A673 (cell line): Measurements from ENCODE around the gene MVK. TPM values are rescaled to one million over a fixed set of nuclear protein-coding genes. Genes with fewer than 3 reads are reported as not detected.

Experiments used
- BruUV-seq: library from RNA; stranded (reverse); fragments of 400-500 nt; replicated peaks from 2 replicates; lab custom pipeline; 2021; lab: Mats Ljungman, UMichigan
- CTCF ChIA-PET: fragments of 300-600 bp; sonication (Branson Sonifier 250); formaldehyde crosslinking; loops from one replicate; lab custom pipeline; 2022; ENCODE audit warnings: antibody characterized with exemption; lab: Charles Lee
- POLR2A ChIA-PET: fragments of 300-600 bp; sonication (Branson Sonifier 250); formaldehyde crosslinking; loops from one replicate; lab custom pipeline; 2022; ENCODE audit warnings: antibody characterized with exemption; ENCODE audit not compliant: low non-redundant PET; lab: Charles Lee
- DNase-seq: peaks from one replicate; pipeline ENCODE4 v3.0.0-alpha.2; 2015; ENCODE audit warnings: low spot score
- H3K27ac ChIP-seq: fragments of 200-600 bp; sonication (generic); 2 replicates; pipeline ENCODE4 v1.5.1; 2016; ENCODE audit warnings: mixed run types, low read depth, mild to moderate bottlenecking, mixed read lengths, antibody characterized with exemption, low read length; ENCODE audit not compliant: poor library complexity, severe bottlenecking
- H3K27me3 ChIP-seq: fragments of 200-600 bp; sonication (generic); replicated peaks from 2 replicates; pipeline ENCODE4 v1.6.1; 2017; ENCODE audit warnings: mixed run types, low read depth, mild to moderate bottlenecking, mixed read lengths, antibody characterized with exemption, low read length; ENCODE audit not compliant: insufficient read depth, poor library complexity
- H3K36me3 ChIP-seq: fragments of 200-600 bp; sonication (generic); 2 replicates; pipeline ENCODE4 v1.6.1; 2016; ENCODE audit warnings: mixed run types, mild to moderate bottlenecking, mixed read lengths, antibody characterized with exemption, low read length; ENCODE audit not compliant: insufficient read depth, poor library complexity, severe bottlenecking
- H3K4me1 ChIP-seq: fragments of 200-600 bp; sonication (generic); 2 replicates; pipeline ENCODE4 v1.6.1; 2017; ENCODE audit warnings: mixed run types, mild to moderate bottlenecking, mixed read lengths, antibody characterized with exemption, low read length; ENCODE audit not compliant: insufficient read depth, poor library complexity, severe bottlenecking
- H3K4me3 ChIP-seq: fragments of 200-600 bp; sonication (generic); 2 replicates; pipeline ENCODE4 v1.5.1; 2016; ENCODE audit warnings: low read depth, mixed run types, mild to moderate bottlenecking, mixed read lengths, low read length; ENCODE audit not compliant: poor library complexity, severe bottlenecking
- H3K9me3 ChIP-seq: fragments of 200-600 bp; sonication (generic); 2 replicates; pipeline ENCODE4 v1.6.1; 2016; ENCODE audit warnings: mixed run types, low read depth, mild to moderate bottlenecking, mixed read lengths, antibody characterized with exemption, low read length; ENCODE audit not compliant: poor library complexity, severe bottlenecking
- EZH2 ChIP-seq: fragments of 200-600 bp; sonication (generic); IDR thresholded peaks from 2 replicates; pipeline ENCODE4 v1.6.1; 2017; ENCODE audit warnings: borderline replicate concordance, low read depth, mild to moderate bottlenecking, mixed read lengths, antibody characterized with exemption, low read length; ENCODE audit not compliant: poor library complexity, severe bottlenecking
- intact Hi-C: fragments of 100-400 bp; cut with micrococcal nuclease; formaldehyde crosslinking; loops from one replicate; pipeline ENCODE4 v1.10.0; 2022; ENCODE audit not compliant: unreplicated experiment
- total RNA-seq: library from RNA; stranded (reverse); gene quantifications from 2 replicates; pipeline ENCODE4 v1.2.3, GENCODE V29; 2021
- TF ChIP-seq, protein P1 (sequence below): fragments of 300-800, 200-600 bp; sonication (generic); conservative IDR thresholded peaks from 2 replicates; pipeline ENCODE4 v1.5.1; 2017; ENCODE audit warnings: low read depth, mild to moderate bottlenecking, antibody characterized with exemption, low read length, moderate library complexity, mixed read lengths

Gene MVK
- total RNA-seq, 1 experiment from 2014 or later: 56.0 TPM

DNA sequence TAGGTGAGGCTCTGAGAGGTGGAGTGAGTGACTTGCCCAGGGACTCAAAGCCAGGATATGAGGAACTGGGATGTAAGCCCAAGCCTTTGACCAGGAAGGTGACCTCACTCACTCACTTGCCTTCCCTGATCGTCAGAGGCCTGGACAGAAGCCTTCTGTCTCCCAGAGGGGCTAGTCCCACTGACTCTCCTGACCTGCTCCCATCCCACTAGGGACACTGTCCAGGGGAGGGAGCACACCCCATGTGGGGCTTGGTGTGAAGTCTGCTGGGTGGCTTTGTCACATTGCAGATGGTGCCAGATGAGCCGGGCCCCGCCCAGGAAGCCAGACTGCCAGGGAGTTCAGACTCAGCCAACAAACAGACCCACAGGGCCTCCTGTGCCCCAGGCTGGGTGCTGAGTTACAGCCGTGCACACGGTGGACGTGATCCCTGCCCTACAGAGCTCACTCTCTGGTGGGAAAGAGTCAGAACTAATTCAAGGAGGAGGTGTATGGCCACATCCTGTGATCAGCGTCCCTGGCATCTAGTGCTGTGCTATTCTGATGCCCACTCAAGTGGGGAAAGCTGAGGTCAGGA lies 28.6 kb upstream of the MVK start:
- Histone ChIP-seq H3K36me3 (no peaks in the 10 kb centered on the region), H3K4me1 (no peaks in the 10 kb centered on the region), H3K4me3 (no peak overlapping the region), H3K9me3 (no peaks in the 10 kb centered on the region), H3K27me3 (peaks cover 9% of the 10 kb centered on the region), H3K27ac (no peak overlapping the region)
- no peak for TF ChIP-seq EZH2
- TF ChIP-seq, protein P1, sequence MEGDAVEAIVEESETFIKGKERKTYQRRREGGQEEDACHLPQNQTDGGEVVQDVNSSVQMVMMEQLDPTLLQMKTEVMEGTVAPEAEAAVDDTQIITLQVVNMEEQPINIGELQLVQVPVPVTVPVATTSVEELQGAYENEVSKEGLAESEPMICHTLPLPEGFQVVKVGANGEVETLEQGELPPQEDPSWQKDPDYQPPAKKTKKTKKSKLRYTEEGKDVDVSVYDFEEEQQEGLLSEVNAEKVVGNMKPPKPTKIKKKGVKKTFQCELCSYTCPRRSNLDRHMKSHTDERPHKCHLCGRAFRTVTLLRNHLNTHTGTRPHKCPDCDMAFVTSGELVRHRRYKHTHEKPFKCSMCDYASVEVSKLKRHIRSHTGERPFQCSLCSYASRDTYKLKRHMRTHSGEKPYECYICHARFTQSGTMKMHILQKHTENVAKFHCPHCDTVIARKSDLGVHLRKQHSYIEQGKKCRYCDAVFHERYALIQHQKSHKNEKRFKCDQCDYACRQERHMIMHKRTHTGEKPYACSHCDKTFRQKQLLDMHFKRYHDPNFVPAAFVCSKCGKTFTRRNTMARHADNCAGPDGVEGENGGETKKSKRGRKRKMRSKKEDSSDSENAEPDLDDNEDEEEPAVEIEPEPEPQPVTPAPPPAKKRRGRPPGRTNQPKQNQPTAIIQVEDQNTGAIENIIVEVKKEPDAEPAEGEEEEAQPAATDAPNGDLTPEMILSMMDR: no peak
- CTCF ChIA-PET: no interaction called here
- POLR2A ChIA-PET: no interaction called here
- intact Hi-C loops: no loop called here
- BruUV-seq: no TSS peak
- DNase-seq: no peak

DNA sequence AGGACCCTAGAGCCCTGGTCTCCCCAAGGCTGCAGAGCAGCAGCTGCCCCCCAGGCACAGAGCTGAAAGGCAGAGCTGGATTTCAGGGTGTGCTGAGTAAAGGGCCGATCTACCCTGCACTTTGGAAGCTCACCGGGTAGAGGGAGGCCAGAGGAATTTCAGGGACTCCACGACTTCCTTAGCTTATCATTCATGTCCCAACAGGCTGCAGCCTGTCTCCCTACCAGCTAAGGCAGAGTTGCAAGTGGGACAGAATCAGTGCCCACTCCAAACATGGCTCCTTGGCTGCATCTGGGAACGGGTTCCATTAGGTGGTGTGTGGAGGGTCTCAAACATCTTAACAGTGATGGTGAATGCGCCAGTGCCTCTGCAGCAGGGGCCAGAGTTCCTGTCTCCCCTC lies 27.8 kb upstream of the MVK start:
- TF ChIP-seq, protein P1: no peak
- no peak for TF ChIP-seq EZH2
- ChIA-PET CTCF (no interaction called here), POLR2A (no interaction called here)
- intact Hi-C loops: no loop called here
- H3K27ac ChIP-seq: no peak overlapping the region
- no peak for DNase-seq
- no peak overlapping the region for H3K4me3 ChIP-seq
- peaks cover 9% of the 10 kb centered on the region for H3K27me3 ChIP-seq
- BruUV-seq: no TSS peak
- H3K9me3 ChIP-seq: no peaks in the 10 kb centered on the region
- no peaks in the 10 kb centered on the region for H3K36me3 ChIP-seq
- no peaks in the 10 kb centered on the region for H3K4me1 ChIP-seq

DNA sequence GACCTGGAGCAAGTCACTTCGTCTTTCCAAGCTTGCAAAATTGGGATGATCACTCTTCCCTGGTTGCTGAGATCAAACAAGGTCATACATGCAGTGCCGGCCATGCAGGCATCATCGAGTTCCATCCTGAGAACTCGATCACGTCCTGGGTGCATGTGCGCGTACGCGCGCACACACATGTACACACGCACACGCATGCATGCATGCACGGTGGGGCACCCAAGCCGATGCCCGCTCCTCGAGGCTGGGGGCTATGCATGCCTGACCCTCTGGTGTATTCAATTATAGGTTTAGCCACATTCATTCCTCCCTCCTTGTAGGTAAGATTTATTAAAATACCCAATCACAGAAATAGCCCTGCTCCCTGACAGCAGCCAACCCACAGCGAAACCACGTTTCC lies 26.3 kb upstream of the MVK start:
- no peak overlapping the region for H3K27ac ChIP-seq
- ChIA-PET POLR2A (no interaction called here), CTCF (no interaction called here)
- DNase-seq: no peak
- H3K9me3 ChIP-seq: no peaks in the 10 kb centered on the region
- peaks cover 9% of the 10 kb centered on the region for H3K27me3 ChIP-seq
- H3K4me1 ChIP-seq: no peaks in the 10 kb centered on the region
- intact Hi-C loops: no loop called here
- H3K4me3 ChIP-seq: no peak overlapping the region
- no TSS peak for BruUV-seq
- TF ChIP-seq EZH2: no peak
- TF ChIP-seq, protein P1: no peak
- H3K36me3 ChIP-seq: no peaks in the 10 kb centered on the region
